ENCODE measurements around the gene ZNF32.

GRCh38 chr10:43623351-43623750 is 25.3 kb downstream of the ZNF32 start:
- TF ChIP-seq CTCF (IDR thresholded peaks at IDR 0.05) = no peak
- no peak for TF ChIP-seq EZH2 (IDR thresholded peaks at IDR 0.05; ENCODE audit: borderline replicate concordance, insufficient read depth, low read depth, low read length, poor library complexity, severe bottlenecking)

All from B cell (primary cell).